Measurements from ENCODE around the gene PLEKHO1.

GRCh38 chr1:150152182-150152536 is 2.4 kb downstream of the PLEKHO1 start:
- no peak for TF ChIP-seq POLR2A (IDR thresholded peaks at IDR 0.05; ENCODE audit: low read depth, low read length)
- no peak for TF ChIP-seq POLR2AphosphoS5 (IDR thresholded peaks at IDR 0.05; ENCODE audit: low read depth, low read length)
- no peak for TF ChIP-seq TAF1 (IDR thresholded peaks at IDR 0.05; ENCODE audit: borderline replicate concordance, low read depth, low read length)
